ENCODE measurements around the gene PKD1. TPM values are rescaled to one million over a fixed set of nuclear protein-coding genes. Genes with fewer than 3 reads are reported as not detected.
A peak's percentile ranks its signal among the peaks of the same experiment; 100 is the strongest.
"Not testable (repeated sequence)": the region's sequence is repeated elsewhere in the genome, so short reads cannot be mapped to it uniquely, and the experiment has no call there.

The PKD1 gene
- total RNA-seq (2021) (91.5 and 105 TPM in 2 replicates), Bru-seq, nascent RNA (percentile 49 among the genes with signal in this experiment), BruChase-seq, experiment 1, labeled RNA remaining after a 2-hour chase (percentile 58 among the genes with signal in this experiment), BruChase-seq, experiment 2, labeled RNA remaining after a 6-hour chase (percentile 80 among the genes with signal in this experiment)
- long read RNA-seq, partial matches to known transcripts, result 7 of 23 reads
- long read RNA-seq, other reads (novel, unspliced or antisense), result 13 of 23 reads

GRCh38 chr16:2135770-2136490, at the start of gene PKD1:
Gene PKD1 (minus strand): TSS chr16:2135898. CDS start chr16:2135689, 209 bp downstream.
- intact Hi-C loops (cut with micrococcal nuclease; ENCODE audit: unreplicated experiment); H3K4me1 ChIP-seq (replicated peaks; ENCODE audit: insufficient read depth); H3K27ac ChIP-seq; H3K9me2 ChIP-seq (ENCODE audit: insufficient read depth); H2AFZ ChIP-seq; H4K20me1 ChIP-seq (ENCODE audit: insufficient read depth); H3F3A ChIP-seq (ENCODE audit: insufficient read depth, low read depth); H3K79me2 ChIP-seq (ENCODE audit: low read depth); H3K36me3 ChIP-seq (ENCODE audit: low read depth); H3K9me3 ChIP-seq (ENCODE audit: insufficient read depth, low read depth); H3K27me3 ChIP-seq (ENCODE audit: insufficient read depth, low read depth); BruUV-seq (replicated peaks): not testable (repeated sequence)
- DNase-seq, result peak; percentile 72 to 99
- peak within 1 kb of the TSS; percentile 67 for H3K4me2 ChIP-seq
- POLR2A ChIA-PET (ENCODE audit: unreplicated experiment), result interaction anchor here (0.6 kb wide), 1 partner anchor 19 kb away, joined by 11 read pairs; the partner anchor contains the start of gene TRAF7
- peak within 1 kb of the TSS; percentile 61; the same call in 1 of the 2 replicates for H3K4me3 ChIP-seq
- CTCF ChIA-PET, result interaction anchor here (0.7 to 1.2 kb wide), 2 partner anchors 10 to 115 kb away, joined by 3 to 4 read pairs; partner anchors contain the start of gene ECI1

GRCh38 chr16:2184962-2185361, 49.3 kb upstream of the PKD1 start:
- no peaks in the 10 kb centered on the region for H3K79me2 ChIP-seq (ENCODE audit: low read depth)
- ChIA-PET POLR2A (ENCODE audit: unreplicated experiment) (interaction anchor here (0.6 kb wide), 1 partner anchor 54 kb away, joined by 5 read pairs; no protein-coding TSS in a partner anchor), CTCF (interaction anchor here (0.6 kb wide), 1 partner anchor 48 kb away, joined by 3 read pairs; no protein-coding TSS in a partner anchor)
- H3K36me3 ChIP-seq (ENCODE audit: low read depth), result no peaks in the 10 kb centered on the region
- no peaks in the 10 kb centered on the region for H3K4me1 ChIP-seq (replicated peaks; ENCODE audit: insufficient read depth)
- BruUV-seq (replicated peaks), result no TSS peak
- H3K4me2 ChIP-seq, result no peak overlapping the region
- H2AFZ ChIP-seq, result no peak overlapping the region
- DNase-seq, result no peak
- no peaks in the 10 kb centered on the region for H3K9me2 ChIP-seq (ENCODE audit: insufficient read depth)
- no peaks in the 10 kb centered on the region for H3F3A ChIP-seq (ENCODE audit: insufficient read depth, low read depth)
- intact Hi-C loops (cut with micrococcal nuclease; ENCODE audit: unreplicated experiment), result no loop called here
- H3K27ac ChIP-seq, result no peak overlapping the region
- no peaks in the 10 kb centered on the region for H3K9me3 ChIP-seq (ENCODE audit: insufficient read depth, low read depth)
- H3K4me3 ChIP-seq, result no peak overlapping the region
- TF ChIP-seq CTCF (conservative IDR thresholded peaks at IDR 0.05) (no peak), EZH2 (IDR thresholded peaks at IDR 0.05; ENCODE audit: low read depth) (no peak)
- H3K27me3 ChIP-seq (ENCODE audit: insufficient read depth, low read depth), result no peaks in the 10 kb centered on the region
- no peaks in the 10 kb centered on the region for H4K20me1 ChIP-seq (ENCODE audit: insufficient read depth)

GRCh38 chr16:2184346-2184745, 48.6 kb upstream of the PKD1 start:
- Histone ChIP-seq H3K9me3 (ENCODE audit: insufficient read depth, low read depth) (no peaks in the 10 kb centered on the region), H3K27me3 (ENCODE audit: insufficient read depth, low read depth) (no peaks in the 10 kb centered on the region), H3F3A (ENCODE audit: insufficient read depth, low read depth) (no peaks in the 10 kb centered on the region), H3K4me2 (no peak overlapping the region), H3K4me1 (replicated peaks; ENCODE audit: insufficient read depth) (no peaks in the 10 kb centered on the region), H3K27ac (no peak overlapping the region), H3K79me2 (ENCODE audit: low read depth) (no peaks in the 10 kb centered on the region), H4K20me1 (ENCODE audit: insufficient read depth) (no peaks in the 10 kb centered on the region), H3K4me3 (no peak overlapping the region), H2AFZ (no peak overlapping the region), H3K9me2 (ENCODE audit: insufficient read depth) (no peaks in the 10 kb centered on the region), H3K36me3 (ENCODE audit: low read depth) (no peaks in the 10 kb centered on the region)
- TF ChIP-seq CTCF (conservative IDR thresholded peaks at IDR 0.05) (no peak), EZH2 (IDR thresholded peaks at IDR 0.05; ENCODE audit: low read depth) (no peak)
- POLR2A ChIA-PET (ENCODE audit: unreplicated experiment), result no interaction called here
- no TSS peak for BruUV-seq (replicated peaks)
- intact Hi-C loops (cut with micrococcal nuclease; ENCODE audit: unreplicated experiment), result no loop called here
- DNase-seq, result no peak
- CTCF ChIA-PET, result interaction anchor here (0.6 kb wide), 1 partner anchor 49 kb away, joined by 3 read pairs; no protein-coding TSS in a partner anchor
